NCI-H146 (cell line): ENCODE results near the gene RASD2.

Experiments
- DNase-seq: peaks from one replicate; lab custom pipeline; 2025; lab: John Stamatoyannopoulos, UW

RASD2 gene

DNA sequence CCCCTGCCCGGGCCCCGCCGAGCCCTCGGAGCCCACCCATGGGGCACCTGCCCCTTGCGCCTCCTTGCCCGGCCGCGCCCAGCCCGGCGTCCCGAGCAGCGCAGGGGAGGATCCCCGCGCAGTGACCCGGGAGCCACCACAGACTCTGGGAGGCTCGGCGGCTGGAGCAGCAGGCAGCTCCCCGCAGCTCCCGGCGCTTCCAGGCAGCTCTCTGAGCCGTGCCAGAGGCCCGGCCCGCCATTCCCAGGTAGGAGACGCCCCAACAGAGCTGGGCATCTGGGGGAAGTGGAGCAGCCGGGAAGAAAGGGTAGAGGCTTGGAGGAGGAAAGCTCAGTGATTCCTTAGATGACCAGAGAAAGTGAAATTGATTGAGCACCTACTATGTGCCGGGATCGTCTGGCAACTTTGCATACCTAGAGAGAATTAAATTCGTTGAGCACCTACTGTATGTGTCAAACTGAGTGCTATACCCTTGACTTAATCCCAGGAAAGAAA, 670 bp downstream of the RASD2 start:
- peak; percentile 34 for DNase-seq

DNA sequence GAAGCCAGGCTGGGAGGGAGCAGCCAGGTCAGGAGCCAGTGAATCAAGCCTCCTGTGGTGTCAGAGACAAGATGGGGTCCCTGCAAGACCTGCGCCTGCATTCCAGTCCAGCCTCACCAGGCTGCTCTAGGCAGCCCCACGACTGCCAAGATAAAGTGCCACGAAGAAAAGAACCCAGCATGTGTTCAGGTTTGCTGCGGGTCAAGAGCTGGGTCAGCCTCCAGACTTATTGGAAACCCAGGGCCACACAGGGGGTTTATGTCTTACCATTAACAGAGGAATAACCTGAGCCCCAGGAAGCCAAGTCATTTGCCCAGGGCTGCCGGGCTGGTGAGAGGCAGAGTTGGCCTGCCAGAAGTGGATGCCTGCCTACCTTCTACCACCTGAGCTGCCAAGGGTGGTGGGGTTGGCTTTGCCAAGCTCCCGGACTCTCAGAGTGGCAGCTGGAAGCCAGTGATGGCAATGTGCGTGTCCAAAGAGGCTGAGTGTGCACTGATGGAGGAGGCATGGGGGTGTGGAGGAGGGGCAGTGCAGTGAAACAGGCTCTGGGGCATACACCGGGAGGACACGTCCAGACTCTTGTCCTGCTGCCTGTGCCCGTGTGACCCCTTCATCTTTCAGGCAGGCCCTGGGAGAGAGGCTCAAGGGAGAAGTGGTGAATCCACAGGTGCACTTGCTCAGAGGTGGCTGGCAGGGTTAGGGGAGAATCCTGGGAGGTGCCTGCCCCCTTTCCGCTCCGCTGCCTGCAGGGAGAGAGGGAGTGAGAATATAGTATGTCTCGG, 1.7 kb downstream of the RASD2 start:
- DNase-seq: no peak

DNA sequence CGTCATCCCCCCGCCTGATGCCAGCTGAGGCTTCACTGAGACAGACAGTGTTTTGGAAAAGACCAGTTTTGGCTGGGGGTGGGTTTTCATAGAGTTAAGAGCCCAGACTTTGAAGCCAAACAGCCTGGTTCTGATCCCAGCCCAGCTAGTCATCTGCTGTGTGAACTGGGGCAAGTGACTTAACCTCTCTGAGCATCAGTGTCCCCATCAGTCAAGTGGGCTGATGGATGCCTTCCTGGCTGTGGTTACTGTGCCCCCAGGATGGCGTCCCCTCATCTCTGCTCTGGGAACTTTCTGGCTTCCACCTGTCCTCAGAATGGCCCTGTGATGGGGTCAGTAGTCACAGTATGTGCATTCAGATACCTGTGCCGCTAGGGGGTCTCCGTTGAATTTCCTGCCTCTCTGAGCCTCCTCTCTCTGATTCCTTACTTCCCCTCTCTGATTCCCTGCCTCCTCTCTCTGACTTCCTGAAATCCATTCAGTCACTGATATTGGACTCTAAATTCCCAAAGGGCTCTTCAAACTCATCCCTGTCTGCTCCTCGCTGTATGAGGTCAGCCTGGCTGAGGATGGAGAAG, 2.4 kb downstream of the RASD2 start:
- no peak for DNase-seq

GRCh38 chr22:35543702-35544101, 3.1 kb downstream of the RASD2 start:
- no peak for DNase-seq

DNA sequence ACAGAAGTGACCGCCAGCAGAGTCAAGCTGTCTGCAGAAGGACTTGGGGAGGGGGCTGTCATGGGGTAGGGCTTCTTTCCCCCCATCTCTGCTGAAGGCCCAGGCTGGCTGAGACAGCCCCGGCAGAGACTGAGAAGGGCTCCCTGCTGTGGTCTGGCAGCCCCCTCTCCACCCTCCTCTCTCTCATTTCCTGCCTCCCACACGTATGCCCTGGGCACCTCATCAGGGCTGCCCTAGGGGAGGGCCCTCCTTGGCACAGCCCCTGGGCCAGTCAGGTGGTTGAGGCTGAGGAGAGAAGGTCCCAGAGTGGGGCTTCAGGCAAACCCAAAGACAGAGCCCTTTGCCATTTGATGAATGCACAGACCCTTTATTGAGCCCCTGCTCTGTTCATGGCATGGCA, 3.6 kb downstream of the RASD2 start:
- DNase-seq: no peak

DNA sequence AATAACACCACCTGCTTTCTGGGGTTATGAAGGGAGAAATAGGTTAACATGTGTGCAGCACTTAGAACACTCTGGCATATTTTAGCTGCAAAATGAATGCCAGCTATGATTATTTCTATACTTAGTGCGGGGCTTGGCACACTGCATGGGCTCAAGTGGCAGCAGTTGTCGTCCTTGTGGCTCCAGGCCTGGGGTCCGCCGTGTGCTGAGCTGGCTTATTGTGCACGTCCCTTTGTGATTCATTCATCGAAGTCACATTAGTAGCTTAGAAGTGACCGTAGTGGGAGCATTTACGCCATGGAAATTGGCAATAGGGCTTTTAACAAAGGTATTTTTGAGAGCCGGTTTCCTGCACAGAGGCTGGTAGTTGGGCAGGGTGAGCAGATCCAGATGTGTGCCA, 4.2 kb downstream of the RASD2 start:
- no peak for DNase-seq

DNA sequence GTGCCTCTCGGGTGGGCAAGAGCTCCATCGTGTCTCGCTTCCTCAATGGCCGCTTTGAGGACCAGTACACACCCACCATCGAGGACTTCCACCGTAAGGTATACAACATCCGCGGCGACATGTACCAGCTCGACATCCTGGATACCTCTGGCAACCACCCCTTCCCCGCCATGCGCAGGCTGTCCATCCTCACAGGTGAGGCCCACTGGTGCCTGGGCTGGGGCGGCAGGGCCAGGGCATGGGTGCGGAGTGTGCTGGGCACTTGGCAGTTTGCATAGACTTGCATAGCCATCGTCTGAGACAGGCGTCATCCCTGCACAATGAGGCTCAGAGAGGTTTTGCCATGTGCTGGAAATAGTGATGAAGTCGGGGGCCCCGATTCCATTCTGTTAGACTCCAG, 6.3 kb downstream of the RASD2 start:
- no peak for DNase-seq

- DNase-seq: no peak
Observed at GRCh38 chr22:35547987-35548721, 7.5 kb downstream of the RASD2 start.

DNA sequence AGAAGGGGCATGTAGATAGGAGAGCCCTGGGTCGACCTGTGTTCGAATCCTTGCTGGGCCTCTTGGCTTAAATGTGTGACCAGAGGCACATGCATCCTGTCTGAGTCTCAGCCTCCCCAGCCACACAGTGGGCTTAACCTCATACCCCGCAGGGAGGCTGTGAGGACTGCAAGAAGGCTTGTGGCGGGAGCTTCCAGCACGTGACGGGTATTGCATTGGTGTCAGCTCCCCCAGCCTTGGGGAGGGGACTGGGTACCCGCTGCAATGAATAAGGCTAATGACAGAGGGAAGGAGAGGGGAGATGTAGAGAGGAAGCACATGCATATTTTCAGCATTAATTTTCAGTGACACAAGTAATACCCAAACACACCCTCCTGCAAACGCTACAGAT, 8.1 kb downstream of the RASD2 start:
- DNase-seq: no peak

- DNase-seq: no peak
Observed at GRCh38 chr22:35549328-35549727, 8.7 kb downstream of the RASD2 start.

DNA sequence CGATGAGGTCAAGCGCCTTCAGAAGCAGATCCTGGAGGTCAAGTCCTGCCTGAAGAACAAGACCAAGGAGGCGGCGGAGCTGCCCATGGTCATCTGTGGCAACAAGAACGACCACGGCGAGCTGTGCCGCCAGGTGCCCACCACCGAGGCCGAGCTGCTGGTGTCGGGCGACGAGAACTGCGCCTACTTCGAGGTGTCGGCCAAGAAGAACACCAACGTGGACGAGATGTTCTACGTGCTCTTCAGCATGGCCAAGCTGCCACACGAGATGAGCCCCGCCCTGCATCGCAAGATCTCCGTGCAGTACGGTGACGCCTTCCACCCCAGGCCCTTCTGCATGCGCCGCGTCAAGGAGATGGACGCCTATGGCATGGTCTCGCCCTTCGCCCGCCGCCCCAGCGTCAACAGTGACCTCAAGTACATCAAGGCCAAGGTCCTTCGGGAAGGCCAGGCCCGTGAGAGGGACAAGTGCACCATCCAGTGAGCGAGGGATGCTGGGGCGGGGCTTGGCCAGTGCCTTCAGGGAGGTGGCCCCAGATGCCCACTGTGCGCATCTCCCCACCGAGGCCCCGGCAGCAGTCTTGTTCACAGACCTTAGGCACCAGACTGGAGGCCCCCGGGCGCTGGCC, 11.0 kb downstream of the RASD2 start:
- DNase-seq: no peak

GRCh38 chr22:35552196-35552842, 11.7 kb downstream of the RASD2 start:
- DNase-seq: no peak

DNA sequence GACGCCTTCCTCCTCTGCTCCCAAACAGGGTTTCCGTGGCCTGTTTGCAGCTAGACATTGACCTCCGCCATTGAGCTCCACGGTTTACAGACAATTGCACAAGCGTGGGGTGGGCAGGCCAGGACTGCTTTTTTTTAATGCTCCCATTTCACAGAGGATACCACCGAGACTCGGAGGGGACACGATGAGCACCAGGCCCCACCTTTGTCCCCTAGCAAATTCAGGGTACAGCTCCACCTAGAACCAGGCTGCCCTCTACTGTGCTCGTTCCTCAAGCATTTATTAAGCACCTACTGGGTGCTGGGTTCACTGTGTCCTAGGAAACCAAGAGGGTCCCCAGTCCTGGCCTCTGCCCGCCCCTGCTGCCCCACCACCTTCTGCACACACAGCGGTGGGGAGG, 12.2 kb downstream of the RASD2 start:
- DNase-seq: no peak

GRCh38 chr22:35553341-35553740, 12.7 kb downstream of the RASD2 start:
- DNase-seq: no peak

- DNase-seq: no peak
Observed at GRCh38 chr22:35554297-35554845, 13.7 kb downstream of the RASD2 start.

DNA sequence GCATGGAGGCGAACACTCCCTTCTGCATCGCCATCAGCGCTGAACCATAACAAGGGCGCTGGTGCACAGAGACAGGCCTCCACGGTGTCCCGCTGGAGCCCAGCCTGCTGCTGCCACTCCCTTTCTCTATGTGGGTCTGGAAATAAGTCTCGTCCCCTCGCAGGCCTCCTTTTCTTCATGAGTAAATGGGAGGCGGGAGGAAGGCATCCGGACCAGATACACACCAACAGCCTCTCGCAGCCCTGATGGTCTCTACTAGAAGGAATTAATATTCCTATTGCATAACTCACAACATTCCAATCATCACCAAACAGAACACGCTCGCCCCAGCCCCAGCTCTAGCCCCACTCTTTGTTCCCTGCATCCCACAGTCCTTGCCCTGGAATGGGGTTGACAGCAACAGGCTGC, 14.9 kb downstream of the RASD2 start:
- no peak for DNase-seq

GRCh38 chr22:35555946-35556547, 15.4 kb downstream of the RASD2 start:
- DNase-seq: no peak

- no peak for DNase-seq
Observed at GRCh38 chr22:35556666-35557065, 16.0 kb downstream of the RASD2 start.

GRCh38 chr22:35558031-35558430, 17.4 kb downstream of the RASD2 start:
- no peak for DNase-seq

- DNase-seq: no peak
Observed at GRCh38 chr22:35558719-35559118, 18.1 kb downstream of the RASD2 start.

DNA sequence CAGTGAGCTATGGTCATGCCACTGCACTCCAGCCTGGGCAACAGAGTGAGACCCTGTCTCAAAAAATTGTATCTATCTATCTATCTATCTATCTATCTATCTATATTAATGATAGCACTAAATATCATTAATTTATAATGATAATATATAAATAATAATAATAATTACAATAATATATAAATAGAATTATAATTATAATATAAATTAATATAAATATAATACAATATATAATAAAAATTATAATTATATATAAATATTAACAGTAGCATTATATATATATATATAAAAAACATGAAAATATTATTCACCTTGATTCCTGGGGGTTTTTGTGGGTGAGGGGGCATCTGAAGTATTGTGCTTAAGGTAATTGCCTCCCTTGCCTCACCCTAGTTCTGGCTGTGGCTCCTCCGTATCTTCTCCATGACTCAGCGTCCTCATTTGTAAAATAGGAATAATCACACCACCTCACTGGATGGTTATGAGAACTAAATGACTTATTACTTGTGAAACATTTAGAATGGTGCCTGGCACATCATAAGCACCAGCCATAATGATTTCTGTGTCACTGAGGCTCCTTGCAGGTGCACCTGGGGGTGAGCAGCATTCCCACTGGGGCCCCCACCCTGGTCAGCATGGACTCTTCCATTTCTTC, 18.8 kb downstream of the RASD2 start:
- DNase-seq: no peak
